COLO668 (cell line): Measurements from ENCODE around the gene WDR20.
A peak's percentile ranks its signal among the peaks of the same experiment; 100 is the strongest.
"Not testable (repeated sequence)": the region's sequence is repeated elsewhere in the genome, so short reads cannot be mapped to it uniquely, and the experiment has no call there.

Source experiments
- DNase-seq: peaks from one replicate; lab custom pipeline; 2025; ENCODE audit not compliant: unreplicated experiment; lab: John Stamatoyannopoulos, UW

The WDR20 gene

DNA sequence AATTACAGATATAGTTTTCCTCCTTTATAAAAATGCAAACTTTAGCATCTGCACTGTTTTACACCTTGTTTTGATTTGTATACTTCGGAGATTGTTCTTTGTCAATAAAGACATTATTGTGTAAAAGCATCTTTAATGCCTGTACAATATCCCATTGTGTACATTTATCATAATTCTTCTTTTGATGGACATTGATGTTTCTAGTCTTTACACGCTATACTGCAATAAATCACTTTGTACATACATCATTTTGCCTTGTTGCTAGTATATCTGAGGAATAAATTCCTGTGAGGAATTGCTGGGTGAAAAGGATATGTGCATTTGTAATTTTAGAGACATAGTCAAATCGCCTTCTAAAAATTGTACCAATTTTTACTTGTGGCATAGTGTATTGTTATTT is 30.4 kb downstream of the WDR20 start:
- no peak for DNase-seq

DNA sequence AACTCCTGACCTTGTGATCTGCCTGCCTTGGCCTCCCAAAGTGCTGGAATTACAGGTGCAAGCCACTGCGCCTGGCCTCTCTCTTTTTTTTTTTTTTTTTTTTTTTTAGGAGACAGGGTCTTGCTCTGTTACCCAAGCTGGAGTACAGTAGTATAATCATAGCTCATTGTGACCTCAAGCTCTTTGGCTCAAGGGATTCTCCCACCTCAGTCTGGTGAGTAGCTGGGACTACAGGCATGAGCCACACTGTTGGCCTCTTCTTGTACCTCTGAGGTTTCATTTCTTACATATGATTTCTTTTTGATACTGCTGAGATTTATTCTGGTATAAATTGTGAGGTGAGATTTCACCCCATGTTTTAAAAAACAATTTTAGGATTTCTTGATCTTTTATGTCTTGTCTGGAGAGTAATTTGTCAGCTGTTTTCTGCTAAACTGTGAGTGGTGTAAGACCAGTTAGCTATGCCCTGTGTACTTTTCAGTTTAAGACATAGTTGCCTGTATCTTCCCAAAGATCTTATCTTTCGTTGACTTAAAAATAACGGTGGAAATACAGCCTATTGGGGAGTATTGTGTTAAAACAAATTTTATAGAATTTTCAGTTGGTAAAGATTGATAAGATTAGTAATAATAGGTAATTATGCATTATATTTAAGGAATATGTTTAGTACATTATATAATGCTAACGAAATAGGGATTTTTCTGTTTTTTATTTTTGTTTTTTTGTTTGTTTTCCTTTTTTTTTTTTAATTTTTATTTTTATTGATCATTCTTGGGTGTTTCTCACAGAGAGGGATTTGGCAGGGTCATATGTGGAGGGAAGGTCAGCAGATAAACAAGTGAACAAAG is 31.7 kb downstream of the WDR20 start:
- no peak for DNase-seq

DNA sequence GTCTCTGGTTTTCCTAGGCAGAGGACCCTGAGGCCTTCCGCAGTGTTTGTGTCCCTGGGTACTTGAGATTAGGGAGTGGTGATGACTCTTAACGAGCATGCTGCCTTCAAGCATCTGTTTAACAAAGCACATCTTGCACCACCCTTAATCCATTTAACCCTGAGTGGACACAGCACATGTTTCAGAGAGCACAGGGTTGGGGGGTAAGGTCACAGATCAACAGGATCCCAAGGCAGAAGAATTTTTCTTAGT is 32.2 kb downstream of the WDR20 start:
- DNase-seq, result not testable (repeated sequence)

DNA sequence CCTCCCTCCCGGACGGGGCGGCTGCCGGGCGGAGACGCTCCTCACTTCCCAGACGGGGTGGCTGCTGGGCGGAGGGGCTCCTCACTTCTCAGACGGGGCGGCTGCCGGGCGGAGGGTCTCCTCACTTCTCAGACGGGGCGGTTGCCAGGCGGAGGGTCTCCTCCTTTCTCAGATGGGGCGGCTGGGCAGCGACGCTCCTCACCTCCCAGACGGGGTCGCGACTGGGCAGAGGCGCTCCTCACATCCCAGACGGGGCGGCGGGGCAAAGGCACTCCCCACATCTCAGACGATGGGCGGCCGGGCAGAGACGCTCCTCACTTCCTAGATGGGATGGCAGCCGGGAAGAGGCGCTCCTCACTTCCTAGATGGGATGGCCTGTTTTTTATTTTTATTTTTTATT is 33.0 kb downstream of the WDR20 start:
- not testable (repeated sequence) for DNase-seq

DNA sequence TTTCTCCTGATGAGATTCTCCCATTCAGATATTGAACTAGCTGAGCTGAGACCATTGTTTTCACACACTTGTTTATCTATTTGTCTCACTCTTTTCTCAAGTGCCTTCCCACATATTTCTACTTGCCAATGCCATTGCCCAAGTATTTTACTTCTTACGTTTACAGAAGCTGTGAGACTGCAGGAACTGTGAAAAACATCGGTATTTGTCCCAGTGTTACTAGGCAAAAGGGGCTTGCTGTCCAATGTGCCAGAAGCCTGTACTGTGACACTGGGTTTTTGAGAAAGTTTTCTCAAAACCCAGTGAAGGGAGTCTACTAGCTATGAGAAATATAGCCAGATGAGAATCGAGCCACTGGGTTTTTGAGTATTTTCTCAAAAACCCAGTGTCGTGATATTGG is 37.5 kb downstream of the WDR20 start:
- no peak for DNase-seq

DNA sequence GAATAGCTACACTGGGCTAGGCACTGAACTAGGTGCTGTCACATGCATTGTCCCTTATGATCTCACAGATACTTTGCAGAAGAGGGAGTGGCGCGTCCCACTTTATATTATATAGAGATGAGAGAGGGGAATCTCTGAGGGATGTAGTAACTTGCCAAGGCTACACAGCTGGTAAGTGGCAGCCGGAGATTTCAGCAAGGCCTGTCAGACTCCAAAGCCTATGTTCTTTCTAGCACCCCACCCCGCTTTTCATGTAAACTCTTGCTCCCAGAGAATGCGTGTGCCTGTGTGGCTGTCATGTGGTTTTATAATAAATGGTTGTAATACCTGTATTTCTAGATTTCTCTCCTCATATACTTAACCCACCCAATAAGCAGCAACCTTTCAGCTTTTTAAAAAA is 39.1 kb downstream of the WDR20 start:
- DNase-seq, result no peak

DNA sequence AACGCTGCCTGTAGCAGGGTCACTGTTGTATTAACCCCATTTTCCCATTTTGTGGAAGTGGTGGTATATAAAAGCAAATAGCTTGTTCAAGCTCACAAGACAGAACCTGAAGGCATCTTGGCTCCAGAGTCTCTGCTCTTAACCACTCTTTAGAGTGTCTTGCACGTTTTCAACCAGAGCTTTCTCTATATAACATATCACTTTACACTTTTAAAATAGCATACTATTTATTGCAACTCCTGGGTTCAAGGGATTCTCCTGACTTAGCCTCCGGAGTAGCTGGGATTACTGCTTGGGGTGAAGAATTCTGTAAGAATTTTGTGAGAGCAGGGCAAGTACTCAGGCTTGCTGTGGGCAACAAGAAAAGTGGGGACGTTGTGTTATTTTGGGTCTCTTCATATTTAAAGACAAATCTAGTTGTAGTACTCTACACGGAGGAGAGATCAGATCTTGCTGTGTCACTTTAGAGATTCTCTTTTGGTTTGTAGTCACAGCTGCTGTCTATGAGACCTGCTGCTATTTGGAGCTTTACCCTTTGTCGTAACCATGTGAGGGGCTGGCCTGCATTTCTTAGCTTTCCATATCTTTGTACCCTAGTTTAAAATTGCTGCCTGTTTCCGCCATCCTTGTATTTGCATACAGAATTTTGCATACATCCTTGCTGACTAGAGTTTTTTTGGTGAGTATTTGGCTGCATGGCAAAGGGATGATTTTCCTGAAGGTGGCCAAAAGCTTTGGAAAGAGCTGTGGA is 40.7 kb downstream of the WDR20 start:
- no peak for DNase-seq

DNA sequence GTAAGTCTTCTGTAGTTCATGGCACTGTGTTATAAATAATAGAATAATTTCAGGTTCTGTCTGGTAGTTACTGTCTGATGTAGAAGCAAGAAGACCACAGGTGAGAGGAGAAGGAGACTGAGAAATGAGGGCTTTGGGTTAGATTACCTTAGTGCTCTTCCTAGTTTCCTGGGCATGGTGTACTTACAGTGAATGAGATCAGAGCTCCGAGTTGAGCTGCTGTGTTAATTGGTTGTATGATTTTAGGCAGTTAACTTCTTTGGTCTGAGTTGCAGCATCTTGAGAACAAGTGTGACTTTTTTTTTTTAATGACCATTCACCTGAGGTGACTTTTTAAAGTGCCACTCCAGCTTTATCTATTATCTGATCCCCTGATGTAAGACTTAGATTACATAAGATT is 41.5 kb downstream of the WDR20 start:
- DNase-seq, result no peak

DNA sequence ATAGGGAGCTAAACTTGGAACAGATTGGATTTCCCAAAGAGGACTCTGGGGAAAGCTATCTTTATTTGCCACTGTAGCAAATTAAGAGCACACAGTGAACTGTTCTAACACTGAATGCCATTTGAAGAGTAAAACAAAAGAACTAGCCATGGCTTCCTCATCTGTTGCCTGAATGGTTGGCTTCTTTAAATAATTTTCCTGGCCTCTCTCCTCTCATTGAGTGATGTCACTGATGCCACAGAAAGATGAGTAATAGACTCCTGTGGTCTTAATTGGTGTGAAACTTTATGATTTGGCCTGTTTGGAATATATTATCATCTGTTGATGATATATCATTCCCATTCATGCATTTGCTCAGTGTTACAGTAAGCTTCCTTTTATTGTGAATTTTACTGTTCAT is 42.5 kb downstream of the WDR20 start:
- DNase-seq, result no peak

DNA sequence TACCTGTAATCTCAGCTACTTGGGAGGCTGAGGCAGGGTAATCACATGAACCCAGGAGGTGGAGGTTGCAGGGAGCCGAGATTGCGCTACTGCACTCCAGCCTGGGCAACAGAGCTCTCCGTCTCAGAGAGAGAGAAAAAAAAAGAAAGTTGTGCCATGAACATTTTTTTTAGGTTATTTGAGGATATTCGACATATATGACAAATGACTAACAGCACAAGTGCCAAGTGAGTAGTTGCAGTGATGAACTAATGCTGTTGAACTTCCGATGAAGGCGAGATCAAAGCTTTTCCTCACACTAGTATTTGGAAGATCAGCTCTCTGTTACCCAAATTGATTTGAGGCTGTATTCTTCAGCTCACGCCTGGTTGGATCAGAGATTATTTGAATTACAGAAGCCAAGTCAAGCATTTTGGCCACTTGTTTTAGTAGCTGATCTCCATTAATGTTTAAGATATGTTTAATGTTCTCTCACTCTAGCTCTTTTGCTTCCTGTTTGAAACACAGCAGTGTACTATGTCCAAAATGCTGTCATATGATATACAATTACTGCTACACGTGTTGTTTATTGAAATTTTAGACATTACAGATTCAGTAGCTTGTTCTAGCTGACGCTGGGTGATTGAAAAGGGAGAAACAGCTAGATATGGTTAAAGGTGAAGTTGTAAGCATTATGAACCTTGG is 43.4 kb downstream of the WDR20 start:
- no peak for DNase-seq

DNA sequence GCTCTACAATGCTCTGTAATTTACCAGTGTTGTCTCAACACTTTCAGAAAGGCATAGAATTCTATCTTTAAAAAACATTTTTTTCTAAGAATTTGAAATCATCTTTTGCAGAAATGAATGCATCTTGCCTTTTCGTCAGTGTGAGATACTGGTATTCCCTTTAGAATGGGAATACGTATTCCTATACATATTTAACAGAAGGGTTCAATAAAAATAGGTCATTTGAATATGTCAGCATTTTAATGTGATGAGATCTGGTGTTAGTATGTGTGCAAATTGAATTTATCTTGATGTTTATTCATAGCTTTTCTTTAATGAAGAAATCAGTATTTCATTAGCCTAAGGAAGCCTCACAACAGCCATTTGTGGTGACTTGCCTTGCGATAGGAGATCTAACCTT is 44.2 kb downstream of the WDR20 start:
- DNase-seq, result no peak

DNA sequence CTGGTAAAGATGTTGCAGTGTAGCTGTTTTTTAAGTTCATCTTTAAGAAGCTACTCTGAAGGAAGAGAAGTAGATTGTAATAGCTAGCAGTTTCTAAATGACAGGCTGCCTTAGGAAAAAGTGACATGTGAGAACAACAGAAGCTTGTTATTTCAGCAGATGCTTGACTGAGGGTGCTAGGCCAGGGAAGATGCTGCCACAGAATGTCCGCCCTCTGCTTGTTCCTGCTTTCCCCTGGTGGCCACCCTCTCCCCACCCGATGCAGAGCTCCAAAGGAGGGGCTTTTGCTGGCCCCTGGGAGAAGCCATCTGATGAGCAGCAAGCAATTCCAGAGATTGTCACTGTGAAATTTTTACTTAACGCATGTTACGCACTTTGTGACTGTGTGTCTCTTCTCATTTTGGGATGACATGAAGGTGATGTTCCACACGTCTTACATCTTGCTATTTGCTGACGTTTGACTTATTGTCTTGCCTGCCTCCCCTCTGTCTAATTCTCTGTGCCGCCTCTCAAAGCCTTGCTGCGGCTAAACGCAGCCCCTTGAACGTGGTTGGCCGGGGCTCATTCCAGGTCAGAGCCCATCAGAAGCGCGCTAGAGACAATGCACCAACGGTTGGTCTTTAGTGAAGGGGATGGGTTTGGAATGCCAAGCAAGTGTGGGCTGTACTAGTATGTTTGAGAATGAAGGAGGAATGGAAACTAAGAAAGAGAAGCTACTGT is 44.8 kb downstream of the WDR20 start:
- no peak for DNase-seq

DNA sequence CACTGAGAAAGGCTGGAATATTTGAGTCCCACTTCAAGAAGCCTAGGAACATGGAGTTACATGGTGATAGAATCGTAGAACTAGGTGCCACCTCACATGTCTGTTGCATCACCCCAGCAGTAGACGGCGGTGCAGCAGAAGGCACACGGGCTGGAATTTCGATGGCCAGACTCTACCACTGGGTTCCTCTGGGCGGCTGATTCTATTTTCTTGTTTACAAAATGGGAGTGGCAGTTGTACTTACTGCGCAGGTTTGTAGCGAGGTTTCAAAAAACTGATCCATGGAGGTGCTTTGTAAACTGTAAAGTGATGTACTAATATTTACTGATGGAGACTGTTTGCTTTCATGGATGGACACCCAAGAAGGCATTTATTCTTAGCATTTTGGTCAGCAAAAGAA is 45.7 kb downstream of the WDR20 start:
- DNase-seq, result peak; percentile 84

DNA sequence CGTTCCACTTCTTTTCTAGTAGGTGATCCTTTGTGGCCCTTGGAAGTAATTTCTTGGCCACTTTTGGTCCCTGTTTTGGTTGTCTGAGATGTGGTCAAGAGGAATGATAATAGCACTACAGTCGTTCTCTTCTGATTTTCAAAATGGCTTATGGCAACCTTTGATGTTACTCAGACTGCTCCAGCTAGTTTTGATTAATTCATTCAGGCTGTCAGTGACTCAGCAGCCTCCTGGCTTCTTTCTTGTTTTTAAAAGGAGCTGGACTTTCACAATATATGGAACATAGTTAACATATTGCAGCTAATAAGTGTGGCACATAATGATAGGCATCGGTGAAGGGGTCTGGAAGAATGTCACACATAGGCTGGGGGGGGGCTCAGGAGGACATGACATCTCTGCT is 47.3 kb downstream of the WDR20 start:
- no peak for DNase-seq

DNA sequence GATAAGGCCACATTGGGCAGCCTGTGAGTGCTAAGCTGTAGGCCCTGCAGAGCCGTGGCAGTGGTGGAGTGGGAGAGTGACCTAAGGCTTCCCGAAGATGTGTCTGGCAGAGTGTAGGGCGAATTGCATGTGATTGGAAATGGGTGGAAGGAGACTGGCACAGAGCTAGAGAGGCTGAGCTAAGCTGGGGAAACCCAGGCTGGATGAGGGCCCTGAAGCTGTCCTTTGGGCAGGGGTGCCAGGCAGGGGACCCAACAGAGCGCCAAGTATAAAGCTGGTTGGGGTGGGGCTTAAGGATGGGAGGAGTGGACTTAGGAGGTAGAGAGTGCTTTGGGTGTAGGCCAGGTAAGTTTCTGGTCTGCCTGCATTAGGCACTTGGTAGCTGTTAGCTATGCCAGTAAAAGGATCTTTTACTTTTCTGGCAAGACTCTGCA is 47.9 kb downstream of the WDR20 start:
- no peak for DNase-seq

DNA sequence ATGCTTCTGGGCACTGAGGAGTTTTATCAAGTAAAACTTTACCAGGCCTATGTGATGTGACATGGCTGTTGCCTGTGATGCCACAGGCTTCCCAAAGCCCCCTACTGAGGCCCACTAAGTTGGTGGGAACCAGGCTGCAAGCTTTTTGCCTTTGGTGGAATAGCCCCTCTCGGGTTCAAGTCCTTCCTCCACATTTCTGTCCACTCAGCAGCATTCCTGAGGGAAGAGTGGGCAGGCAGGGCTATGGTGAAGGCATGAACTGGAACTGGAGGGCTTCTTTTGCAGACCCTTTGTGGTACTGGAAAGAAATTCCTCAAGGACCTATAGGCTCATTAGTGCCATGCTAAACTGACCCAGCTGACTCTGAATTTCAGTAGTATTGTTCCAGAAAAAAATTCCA is 48.5 kb downstream of the WDR20 start:
- DNase-seq, result no peak

DNA sequence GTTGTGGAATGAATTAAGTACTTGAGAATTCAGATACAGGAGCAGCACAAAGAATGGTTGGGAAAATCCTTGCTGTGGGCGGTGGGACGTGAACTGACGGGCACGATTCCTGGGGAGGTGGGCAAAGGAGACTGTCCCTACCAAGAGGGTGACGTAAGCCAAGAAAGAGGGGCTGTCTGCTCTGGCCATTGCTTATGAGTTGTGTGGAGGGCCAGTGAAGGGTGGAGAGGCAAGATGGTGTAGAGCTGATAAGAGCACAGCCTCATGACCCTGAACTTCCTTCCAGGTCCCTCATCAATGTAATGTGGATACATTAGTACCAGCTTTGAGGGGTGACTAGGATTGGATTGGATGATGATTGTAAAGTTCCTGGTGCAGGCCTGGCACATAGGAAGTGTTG is 50.2 kb downstream of the WDR20 start:
- DNase-seq, result no peak

DNA sequence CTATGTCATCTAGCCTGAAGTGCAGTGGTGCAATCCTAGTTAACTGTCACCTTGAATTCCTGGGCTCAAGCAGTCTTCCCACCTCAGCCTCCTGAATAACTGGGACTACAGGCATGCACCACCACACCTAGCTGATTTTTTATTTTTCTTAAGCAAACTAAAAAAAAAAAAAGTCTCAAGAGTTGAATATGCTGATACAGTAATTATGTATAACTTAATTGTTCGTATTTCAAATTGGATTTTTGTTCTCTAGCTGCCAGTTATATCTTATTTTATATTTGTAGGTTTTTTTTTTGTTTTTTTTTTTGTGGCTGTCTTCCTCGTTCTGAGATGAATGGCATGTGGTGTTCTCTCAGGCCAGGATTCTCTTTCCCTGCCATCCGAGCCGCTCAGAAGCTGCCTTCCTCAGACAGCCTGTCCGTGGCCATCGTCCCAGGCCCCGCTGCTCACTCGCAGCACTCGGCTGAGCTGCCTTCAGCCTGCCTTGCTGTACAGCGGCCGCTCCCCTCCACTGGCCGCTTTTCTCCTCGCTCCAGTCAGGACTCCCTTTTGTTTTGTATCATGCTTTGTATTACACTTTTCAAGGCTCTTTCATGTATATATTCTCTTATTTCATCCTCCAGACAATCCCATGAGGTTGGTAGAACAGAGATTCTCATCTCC is 53.3 kb downstream of the WDR20 start:
- DNase-seq, result no peak

DNA sequence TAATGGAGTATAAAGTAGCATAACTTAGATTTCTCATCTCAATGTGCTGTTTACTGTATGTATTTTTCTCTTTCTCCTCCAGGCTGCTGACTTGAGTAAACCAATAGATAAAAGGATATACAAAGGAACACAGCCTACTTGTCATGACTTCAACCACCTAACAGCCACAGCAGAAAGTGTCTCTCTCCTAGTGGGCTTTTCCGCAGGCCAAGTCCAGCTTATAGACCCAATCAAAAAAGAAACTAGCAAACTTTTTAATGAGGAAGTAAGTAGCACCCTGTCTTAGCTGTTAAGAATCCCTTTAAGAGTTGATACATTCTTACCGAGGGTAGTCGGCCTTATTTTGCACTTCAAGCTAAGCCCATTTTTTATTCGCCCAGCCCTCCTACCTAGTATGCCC is 55.2 kb downstream of the WDR20 start:
- no peak for DNase-seq

DNA sequence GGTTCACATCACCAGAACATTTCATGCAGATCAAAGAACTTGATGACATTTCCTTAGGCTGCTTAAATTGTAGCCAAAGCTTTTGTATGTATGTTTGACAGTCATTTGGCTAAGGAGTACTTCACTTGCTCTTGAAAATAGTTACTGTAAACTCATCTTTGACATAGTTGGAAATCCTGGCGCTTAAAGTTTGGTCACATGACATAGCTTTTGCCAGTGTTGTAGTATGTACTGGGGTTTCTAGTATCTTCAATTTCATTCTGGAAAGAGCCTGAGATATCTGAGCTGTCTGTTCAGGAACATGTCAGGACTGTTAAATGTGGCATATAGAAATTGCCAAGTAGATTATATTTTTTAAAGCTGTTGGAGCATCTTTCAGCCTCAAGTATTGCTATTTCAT is 55.7 kb downstream of the WDR20 start:
- no peak for DNase-seq
